Activated T-cell treated with anti-CD3 and anti-CD28 coated beads, Interleukin-2, amount 50 U/mL, for 1 hour (primary cell): ENCODE data around the gene SLC7A5.
A peak's percentile ranks its signal among the peaks of the same experiment; 100 is the strongest.
"Not testable (repeated sequence)": the region's sequence is repeated elsewhere in the genome, so short reads cannot be mapped to it uniquely, and the experiment has no call there.

ENCODE experiments used
- DNase-seq: peaks from one replicate; pipeline ENCODE4 v3.0.0-alpha.2; 2020

SLC7A5 gene

DNA sequence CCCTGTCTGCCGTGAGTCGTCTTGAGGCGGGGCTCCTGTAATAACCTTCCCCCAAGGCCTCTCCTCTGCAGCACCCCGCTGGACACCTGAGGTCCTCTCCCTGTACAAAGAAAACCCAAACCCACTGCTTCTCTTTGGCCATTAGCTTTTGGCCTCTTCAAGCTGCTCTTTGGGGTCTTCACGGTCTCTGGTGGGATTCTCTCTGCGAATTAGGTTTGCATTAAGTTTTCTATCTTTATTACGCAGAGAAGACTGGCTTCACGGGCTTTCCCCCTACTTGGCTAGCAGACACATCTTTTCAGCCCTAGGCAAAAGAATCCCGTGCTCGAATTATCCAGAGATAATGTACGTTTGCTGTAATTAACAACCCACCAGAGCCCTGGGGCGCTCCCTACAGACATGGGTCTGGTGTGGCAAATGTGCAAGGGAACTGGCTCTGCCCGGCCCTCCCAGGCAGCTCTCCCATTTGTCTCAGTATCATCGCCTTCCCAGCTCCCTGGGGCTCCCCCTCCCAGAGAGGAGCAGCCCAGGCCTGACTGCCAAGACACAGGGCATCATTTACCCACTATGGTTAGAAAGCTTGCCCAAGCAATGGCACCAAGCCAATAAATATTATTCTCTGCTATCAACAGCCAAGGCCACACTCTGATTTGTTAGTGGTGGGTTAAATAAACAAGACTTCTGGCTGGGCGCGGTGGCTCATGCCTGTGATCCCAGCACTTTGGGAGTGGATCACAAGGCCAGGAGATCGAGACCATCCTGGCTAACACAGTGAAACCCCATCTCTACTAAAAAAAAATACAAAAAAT is 78.8 kb downstream of the SLC7A5 start:
- no peak for DNase-seq

DNA sequence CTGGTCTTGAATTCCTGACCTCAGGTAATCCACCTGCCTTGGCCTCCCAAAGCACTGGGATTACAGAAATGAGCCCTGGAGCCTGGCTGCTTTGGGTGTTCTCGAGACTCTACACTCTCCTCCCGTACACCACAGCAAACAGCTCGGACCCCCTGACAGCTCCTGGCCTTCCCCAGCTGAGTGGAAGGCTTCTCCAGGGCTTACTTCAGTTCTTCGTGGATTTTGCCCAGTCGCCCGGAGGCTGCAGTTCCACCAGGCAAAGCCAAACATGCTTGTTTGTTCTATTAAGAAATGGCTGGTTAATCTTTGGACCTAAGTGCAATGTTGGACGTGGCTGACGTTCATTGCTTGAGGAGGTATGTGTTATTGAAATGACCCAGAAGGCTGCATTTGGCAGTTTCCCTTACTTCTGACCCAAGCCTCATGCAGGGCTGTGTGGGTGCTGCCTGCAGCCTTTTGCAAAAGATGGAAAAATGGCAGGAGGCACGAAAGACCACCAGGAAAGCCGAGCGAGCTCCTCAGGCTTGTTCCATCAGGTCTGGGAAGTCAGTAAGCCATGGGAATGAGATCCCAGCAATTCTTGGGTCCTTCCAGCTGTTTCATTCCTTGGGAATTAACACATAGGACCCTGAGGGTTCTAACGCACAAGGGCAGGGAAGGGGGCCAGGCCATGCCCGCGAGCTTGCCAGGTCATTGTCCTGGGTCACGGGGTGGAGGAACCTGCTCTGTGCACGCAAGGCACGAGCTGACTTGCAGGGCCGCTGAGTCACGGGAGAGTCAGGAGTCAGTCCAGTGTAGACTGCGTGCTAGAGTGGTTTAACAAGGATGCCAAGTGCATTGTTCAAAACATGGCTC is 79.6 kb downstream of the SLC7A5 start:
- no peak for DNase-seq

DNA sequence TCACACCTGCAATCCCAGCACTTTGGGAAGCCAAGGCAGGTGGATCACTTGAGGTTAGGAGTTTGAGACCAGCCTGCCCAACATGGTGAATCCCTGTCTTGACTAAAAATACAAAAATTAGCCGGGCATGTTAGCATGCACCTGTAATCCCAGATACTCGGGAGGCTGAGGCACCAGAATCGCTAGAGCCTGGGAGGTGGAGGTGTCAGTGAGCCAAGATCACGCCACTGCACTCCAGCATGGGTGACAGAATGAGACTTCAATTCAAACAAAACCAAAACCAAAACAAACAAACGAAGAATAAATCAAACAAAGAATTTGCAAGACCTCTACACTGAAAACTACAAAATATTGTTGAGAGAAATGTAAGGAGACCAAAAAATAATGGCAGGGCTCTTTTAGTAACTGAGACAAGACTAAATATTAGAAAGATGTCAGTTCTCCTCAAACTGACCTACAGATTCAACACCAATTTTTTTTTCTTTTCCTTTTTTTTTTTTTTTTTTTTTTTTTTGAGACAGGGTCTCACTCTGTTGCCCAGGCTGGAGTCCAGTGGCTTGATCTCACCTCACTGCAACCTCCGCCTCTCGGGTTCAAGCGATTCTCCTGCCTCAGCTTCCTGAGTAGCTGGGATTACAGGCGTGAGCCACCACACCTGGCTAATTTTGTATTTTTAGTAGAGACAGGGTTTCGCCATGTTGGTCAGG is 80.4 kb downstream of the SLC7A5 start:
- DNase-seq = not testable (repeated sequence)

- not testable (repeated sequence) for DNase-seq
Measured at GRCh38 chr16:87787451-87788091, 81.7 kb downstream of the SLC7A5 start.

GRCh38 chr16:87784812-87785211 is 84.5 kb downstream of the SLC7A5 start:
- no peak for DNase-seq

- no peak for DNase-seq
Measured at GRCh38 chr16:87782033-87782432, 87.3 kb downstream of the SLC7A5 start.

DNA sequence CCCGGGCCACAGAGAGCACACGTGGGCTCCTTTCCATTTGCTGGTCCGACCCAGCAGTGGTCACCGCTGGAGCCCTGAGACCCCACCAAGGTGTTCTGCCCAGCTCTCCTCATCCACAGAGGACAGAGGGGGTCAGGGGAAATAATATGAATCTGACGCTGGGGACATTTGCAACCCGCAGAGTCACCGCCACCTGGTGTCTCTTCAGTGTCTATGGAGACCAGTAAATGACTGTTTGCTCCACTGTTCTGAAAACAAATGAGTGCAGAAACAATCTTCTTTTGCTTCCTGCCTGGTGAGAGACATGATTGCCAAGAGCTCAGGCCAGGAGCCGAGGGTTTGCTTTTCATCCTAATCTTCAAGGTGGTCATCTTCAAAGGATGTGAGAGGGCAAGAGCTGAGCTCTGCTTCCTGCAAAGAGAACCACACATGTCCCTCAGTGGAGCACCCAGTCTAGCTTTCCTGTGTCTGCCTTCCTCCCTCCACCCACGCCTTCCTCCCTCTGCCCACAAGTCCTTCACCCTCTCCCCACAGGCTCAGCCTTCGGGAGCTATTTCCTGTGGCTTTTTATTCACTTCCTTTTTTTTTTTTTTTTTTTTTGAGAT is 88.8 kb downstream of the SLC7A5 start:
- peak; percentile 40 for DNase-seq
